GM12891 (cell line): Measurements from ENCODE around the gene RAP1A.

Experiments
- POLR2A ChIP-seq: IDR thresholded peaks from 2 replicates; pipeline ENCODE4 v1.6.1; 2011; ENCODE audit warnings: low read depth, low read length, control low read depth
- POLR2AphosphoS5 ChIP-seq: IDR thresholded peaks from 2 replicates; pipeline ENCODE4 v1.6.1; 2011; ENCODE audit warnings: low read depth, low read length, control low read depth
- POU2F2 ChIP-seq: IDR thresholded peaks from 2 replicates; pipeline ENCODE4 v1.6.1; 2011; ENCODE audit warnings: low read depth, mild to moderate bottlenecking, control low read depth, low read length, moderate library complexity

GRCh38 chr1:111571239-111571638, 48.4 kb upstream of the RAP1A start:
- TF ChIP-seq POLR2A (no peak), POLR2AphosphoS5 (no peak), POU2F2 (no peak)
